GM21423 (cell line): ENCODE results near the gene CUBN.

Experiments
- ATAC-seq: cut with Tn5 transposase; IDR thresholded peaks from one replicate; pipeline ENCODE4 v1.9.1; 2021; ENCODE audit warnings: mild to moderate bottlenecking, moderate library complexity; ENCODE audit not compliant: unreplicated experiment

Gene CUBN

GRCh38 chr10:16954280-16955030 is 175.2 kb downstream of the CUBN start:
- ATAC-seq = no peak

GRCh38 chr10:16953270-16953669 is 176.3 kb downstream of the CUBN start:
- ATAC-seq = no peak

- ATAC-seq = no peak
Measured at GRCh38 chr10:16952610-16953009, 177.0 kb downstream of the CUBN start.

- ATAC-seq = no peak
Measured at GRCh38 chr10:16952080-16952479, 177.5 kb downstream of the CUBN start.

GRCh38 chr10:16950656-16951601 is 178.7 kb downstream of the CUBN start:
- ATAC-seq = no peak

- no peak for ATAC-seq
Measured at GRCh38 chr10:16949816-16950215, 179.8 kb downstream of the CUBN start.

GRCh38 chr10:16948361-16948760 is 181.2 kb downstream of the CUBN start:
- ATAC-seq = no peak

GRCh38 chr10:16947069-16947468 is 182.5 kb downstream of the CUBN start:
- ATAC-seq = no peak

GRCh38 chr10:16945593-16945992 is 184.0 kb downstream of the CUBN start:
- no peak for ATAC-seq

GRCh38 chr10:16944986-16945385 is 184.6 kb downstream of the CUBN start:
- ATAC-seq = no peak

- no peak for ATAC-seq
Measured at GRCh38 chr10:16944402-16944801, 185.2 kb downstream of the CUBN start.

GRCh38 chr10:16943295-16944285 is 186.0 kb downstream of the CUBN start:
- no peak for ATAC-seq

- no peak for ATAC-seq
Measured at GRCh38 chr10:16942381-16943078, 187.1 kb downstream of the CUBN start.

- no peak for ATAC-seq
Measured at GRCh38 chr10:16941870-16942269, 187.7 kb downstream of the CUBN start.

- no peak for ATAC-seq
Measured at GRCh38 chr10:16941067-16941466, 188.5 kb downstream of the CUBN start.

GRCh38 chr10:16938952-16939351 is 190.7 kb downstream of the CUBN start:
- ATAC-seq = no peak

- ATAC-seq = no peak
Measured at GRCh38 chr10:16934461-16934860, 195.2 kb downstream of the CUBN start.

- no peak for ATAC-seq
Measured at GRCh38 chr10:16933783-16934182, 195.8 kb downstream of the CUBN start.

- no peak for ATAC-seq
Measured at GRCh38 chr10:16931930-16932329, 197.7 kb downstream of the CUBN start.

- ATAC-seq = no peak
Measured at GRCh38 chr10:16930540-16930939, 199.1 kb downstream of the CUBN start.
